GM18499 (cell line): Measurements from ENCODE around the gene STIP1.

ENCODE experiments used
- ATAC-seq: cut with Tn5 transposase; IDR thresholded peaks from one replicate; pipeline ENCODE4 v1.9.1; 2021; ENCODE audit warnings: moderate number of reproducible peaks; ENCODE audit not compliant: insufficient read depth, unreplicated experiment

STIP1 gene

GRCh38 chr11:64196626-64197025, 10.7 kb downstream of the STIP1 start:
- ATAC-seq, result no peak

GRCh38 chr11:64198511-64198910, 12.5 kb downstream of the STIP1 start:
- ATAC-seq, result no peak

- ATAC-seq, result no peak
Measured at GRCh38 chr11:64201543-64201942, 15.6 kb downstream of the STIP1 start.

GRCh38 chr11:64202992-64203391, 17.0 kb downstream of the STIP1 start:
- ATAC-seq, result no peak

GRCh38 chr11:64203421-64204079, 17.6 kb downstream of the STIP1 start:
- ATAC-seq, result no peak

GRCh38 chr11:64204080-64204440, 18.1 kb downstream of the STIP1 start:
- no peak for ATAC-seq

GRCh38 chr11:64204464-64204989, 18.6 kb downstream of the STIP1 start:
- no peak for ATAC-seq

GRCh38 chr11:64206457-64207255, 20.7 kb downstream of the STIP1 start, which contains the start of gene FERMT3:
Gene FERMT3 (plus strand): TSS chr11:64206721. CDS start chr11:64207365, 644 bp downstream.
- ATAC-seq, result no peak

- ATAC-seq, result no peak
Measured at GRCh38 chr11:64207256-64208085, 21.5 kb downstream of the STIP1 start.

GRCh38 chr11:64208086-64208795, 22.3 kb downstream of the STIP1 start:
- no peak for ATAC-seq

GRCh38 chr11:64208796-64209562, 23.0 kb downstream of the STIP1 start:
- ATAC-seq, result no peak

GRCh38 chr11:64209563-64209843, 23.5 kb downstream of the STIP1 start:
- ATAC-seq, result no peak

- ATAC-seq, result no peak
Measured at GRCh38 chr11:64210301-64211020, 24.5 kb downstream of the STIP1 start.

GRCh38 chr11:64211181-64211872, 25.4 kb downstream of the STIP1 start:
- no peak for ATAC-seq

- no peak for ATAC-seq
Measured at GRCh38 chr11:64216879-64217278, 30.9 kb downstream of the STIP1 start.

GRCh38 chr11:64218628-64219353, 32.8 kb downstream of the STIP1 start:
- ATAC-seq, result no peak

- ATAC-seq, result no peak
Measured at GRCh38 chr11:64219354-64219684, 33.3 kb downstream of the STIP1 start.

- no peak for ATAC-seq
Measured at GRCh38 chr11:64219755-64220154, 33.8 kb downstream of the STIP1 start.
